Liver (tissue), 9 donors: ENCODE data around the gene BICDL2. TPM values are rescaled to one million over a fixed set of nuclear protein-coding genes. Genes with fewer than 3 reads are reported as not detected.

Experiments
- DNase-seq: peaks from one replicate; pipeline ENCODE4 v3.0.0-alpha.2; 2017; ENCODE audit warnings: low spot score
- H3K27ac ChIP-seq, 2 donors: one replicate each; pipeline ENCODE4 v1.7.0; 2013; ENCODE audit warnings: inconsistent platforms in 2 of 2, low read length in 2 of 2, control low read depth in 1 of 2, low read depth in 1 of 2, mild to moderate bottlenecking in 1 of 2
- H3K27me3 ChIP-seq, 4 donors: one replicate each; pipeline versions ENCODE4 v1.6.1 to v1.7.0; 2013; ENCODE audit warnings: low read length in 3 of 4, inconsistent platforms in 1 of 4, mild to moderate bottlenecking in 1 of 4, moderate library complexity in 1 of 4; ENCODE audit not compliant: control insufficient read depth in 4 of 4, insufficient read depth in 4 of 4
- H3K36me3 ChIP-seq, 4 donors: one replicate each; pipeline versions ENCODE4 v1.6.1 to v1.7.0; 2013; ENCODE audit warnings: low read length in 3 of 4, mild to moderate bottlenecking in 3 of 4, low read depth in 1 of 4, moderate library complexity in 1 of 4; ENCODE audit not compliant: control insufficient read depth in 4 of 4, insufficient read depth in 3 of 4
- H3K4me1 ChIP-seq, 4 donors: one replicate each; pipeline versions ENCODE4 v1.6.1 to v1.7.0; 2013; ENCODE audit warnings: low read length in 3 of 4, mild to moderate bottlenecking in 3 of 4, moderate library complexity in 1 of 4; ENCODE audit not compliant: control insufficient read depth in 4 of 4, insufficient read depth in 4 of 4
- H3K4me3 ChIP-seq, 3 donors: one replicate each; pipeline versions ENCODE4 v1.6.1 to v1.7.0; 2013; ENCODE audit warnings: low read length in 3 of 3, control low read depth in 1 of 3, low read depth in 1 of 3, mild to moderate bottlenecking in 1 of 3
- H3K9ac ChIP-seq, 2 donors: one replicate each; pipeline ENCODE4 v1.7.0; 2013; ENCODE audit warnings: low read length in 2 of 2, mild to moderate bottlenecking in 2 of 2, moderate library complexity in 2 of 2, control low read depth in 1 of 2, low read depth in 1 of 2
- H3K9me3 ChIP-seq, 4 donors: one replicate each; pipeline versions ENCODE4 v1.6.1 to v1.7.0; 2013; ENCODE audit warnings: low read length in 3 of 4; ENCODE audit not compliant: control insufficient read depth in 4 of 4
- ATF3 ChIP-seq: IDR thresholded peaks from 2 replicates; pipeline ENCODE4 v1.6.1; 2016; ENCODE audit warnings: antibody characterized with exemption
- EGR1 ChIP-seq, 2 donors: IDR thresholded peaks; 2 replicates each; pipeline ENCODE4 v1.6.1; 2016 to 2018; ENCODE audit warnings: antibody characterized with exemption in 2 of 2, low read depth in 2 of 2
- FOXA2 ChIP-seq: IDR thresholded peaks from 2 replicates; pipeline ENCODE4 v1.6.1; 2016; ENCODE audit warnings: antibody characterized with exemption
- GABPA ChIP-seq, 2 donors: IDR thresholded peaks in 1 of 2; conservative IDR thresholded peaks in 1 of 2; 2 replicates each; pipeline ENCODE4 v1.6.1; 2016; ENCODE audit warnings: antibody characterized with exemption in 2 of 2, mild to moderate bottlenecking in 1 of 2, moderate library complexity in 1 of 2
- HNF4A ChIP-seq, 2 donors: conservative IDR thresholded peaks; 2 replicates each; pipeline ENCODE4 v1.6.1; 2016; ENCODE audit warnings: antibody characterized with exemption in 2 of 2, mild to moderate bottlenecking in 2 of 2
- HNF4G ChIP-seq: IDR thresholded peaks from 2 replicates; pipeline ENCODE4 v1.6.1; 2016; ENCODE audit warnings: antibody characterized with exemption
- JUND ChIP-seq, 2 donors: IDR thresholded peaks; 2 replicates each; pipeline ENCODE4 v1.6.1; 2016; ENCODE audit warnings: antibody characterized with exemption in 2 of 2
- NR2F2 ChIP-seq: IDR thresholded peaks from 2 replicates; pipeline ENCODE4 v1.6.1; 2016; ENCODE audit warnings: antibody characterized with exemption
- RAD21 ChIP-seq, 2 donors: IDR thresholded peaks; 2 replicates each; pipeline ENCODE4 v1.6.1; 2016; ENCODE audit warnings: antibody characterized with exemption in 2 of 2, mild to moderate bottlenecking in 2 of 2
- REST ChIP-seq: IDR thresholded peaks from 2 replicates; pipeline ENCODE4 v1.6.1; 2016; ENCODE audit warnings: antibody characterized with exemption, mild to moderate bottlenecking
- RXRA ChIP-seq, 2 donors: IDR thresholded peaks; 2 replicates each; pipeline ENCODE4 v1.6.1; 2017 to 2018; ENCODE audit warnings: antibody characterized with exemption in 2 of 2, mild to moderate bottlenecking in 1 of 2
- SP1 ChIP-seq: IDR thresholded peaks from 2 replicates; pipeline ENCODE4 v1.6.1; 2018; ENCODE audit warnings: antibody characterized with exemption, mild to moderate bottlenecking
- TAF1 ChIP-seq: conservative IDR thresholded peaks from 2 replicates; pipeline ENCODE4 v1.6.1; 2016; ENCODE audit warnings: antibody characterized with exemption, mild to moderate bottlenecking
- YY1 ChIP-seq: IDR thresholded peaks from 2 replicates; pipeline ENCODE4 v1.6.1; 2016; ENCODE audit warnings: antibody characterized with exemption, mild to moderate bottlenecking
- WGBS: extraction: QIAGEN DNeasy Blood & Tissue Kit; methylation state at CpG from one replicate; pipeline ENCODE4 v1.1.7; 2013; 5-methylcytosine and 5-hydroxymethylcytosine counted together
- polyA plus RNA-seq, 2 donors: library from polyadenylated mRNA; stranded (reverse) in 1 of 2; unstranded in 1 of 2; fragments of 200-250 nt in 1 of 2; fragments of >200 nt in 1 of 2; fragmentation: Nextera tagmentation in 1 of 2; extraction: Ambion mirVana in 1 of 2; gene quantifications; one replicate each; pipeline versions ENCODE4 v1.2.1 to v1.2.3, GENCODE V29; 2013 to 2015
- total RNA-seq, 2 donors: library from RNA; depleted of rRNA; stranded (reverse); fragments of >200 nt; gene quantifications; one replicate each; pipeline ENCODE4 v1.2.3, GENCODE V29; 2014
- TF ChIP-seq, protein P1 (sequence below): IDR thresholded peaks from 2 replicates; pipeline ENCODE4 v1.6.1; 2016; ENCODE audit warnings: antibody characterized with exemption
- TF ChIP-seq, protein P2 (sequence below): fragments of 150-350 bp; IDR thresholded peaks from 2 replicates; pipeline ENCODE4 v1.5.1; 2017; ENCODE audit warnings: improper control_type of control experiment, low read depth, low read length; ENCODE audit not compliant: missing input control
- TF ChIP-seq, protein P3 (sequence below): IDR thresholded peaks from 2 replicates; pipeline ENCODE4 v1.6.1; 2016; ENCODE audit warnings: antibody characterized with exemption
- donor health status: healthy.
- donor health status: healthy.
- donor health status: healthy.
- donor health status: healthy.
- donor health status: healthy.

BICDL2 gene
- total and polyA plus RNA-seq, 4 donors = 0.15 to 0.59 (median 0.33) TPM; not detected in 1

GRCh38 chr16:3003582-3004270 is 33.0 kb downstream of the BICDL2 start (continued):
- no peak for TF ChIP-seq ATF3
- no peak for TF ChIP-seq EGR1 (IDR thresholded peaks at IDR 0.05; ENCODE audit: low read depth in 2 of 2)
- TF ChIP-seq, protein P1, sequence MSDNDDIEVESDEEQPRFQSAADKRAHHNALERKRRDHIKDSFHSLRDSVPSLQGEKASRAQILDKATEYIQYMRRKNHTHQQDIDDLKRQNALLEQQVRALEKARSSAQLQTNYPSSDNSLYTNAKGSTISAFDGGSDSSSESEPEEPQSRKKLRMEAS = peak; percentile 32
- TF ChIP-seq TAF1 = no peak
- no peak for TF ChIP-seq HNF4G
- peak; percentile 96 for TF ChIP-seq SP1
- TF ChIP-seq, protein P2, sequence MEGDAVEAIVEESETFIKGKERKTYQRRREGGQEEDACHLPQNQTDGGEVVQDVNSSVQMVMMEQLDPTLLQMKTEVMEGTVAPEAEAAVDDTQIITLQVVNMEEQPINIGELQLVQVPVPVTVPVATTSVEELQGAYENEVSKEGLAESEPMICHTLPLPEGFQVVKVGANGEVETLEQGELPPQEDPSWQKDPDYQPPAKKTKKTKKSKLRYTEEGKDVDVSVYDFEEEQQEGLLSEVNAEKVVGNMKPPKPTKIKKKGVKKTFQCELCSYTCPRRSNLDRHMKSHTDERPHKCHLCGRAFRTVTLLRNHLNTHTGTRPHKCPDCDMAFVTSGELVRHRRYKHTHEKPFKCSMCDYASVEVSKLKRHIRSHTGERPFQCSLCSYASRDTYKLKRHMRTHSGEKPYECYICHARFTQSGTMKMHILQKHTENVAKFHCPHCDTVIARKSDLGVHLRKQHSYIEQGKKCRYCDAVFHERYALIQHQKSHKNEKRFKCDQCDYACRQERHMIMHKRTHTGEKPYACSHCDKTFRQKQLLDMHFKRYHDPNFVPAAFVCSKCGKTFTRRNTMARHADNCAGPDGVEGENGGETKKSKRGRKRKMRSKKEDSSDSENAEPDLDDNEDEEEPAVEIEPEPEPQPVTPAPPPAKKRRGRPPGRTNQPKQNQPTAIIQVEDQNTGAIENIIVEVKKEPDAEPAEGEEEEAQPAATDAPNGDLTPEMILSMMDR = peak; percentile 50
- no peak for TF ChIP-seq NR2F2
- TF ChIP-seq JUND (IDR thresholded peaks at IDR 0.05) = no peak

DNA sequence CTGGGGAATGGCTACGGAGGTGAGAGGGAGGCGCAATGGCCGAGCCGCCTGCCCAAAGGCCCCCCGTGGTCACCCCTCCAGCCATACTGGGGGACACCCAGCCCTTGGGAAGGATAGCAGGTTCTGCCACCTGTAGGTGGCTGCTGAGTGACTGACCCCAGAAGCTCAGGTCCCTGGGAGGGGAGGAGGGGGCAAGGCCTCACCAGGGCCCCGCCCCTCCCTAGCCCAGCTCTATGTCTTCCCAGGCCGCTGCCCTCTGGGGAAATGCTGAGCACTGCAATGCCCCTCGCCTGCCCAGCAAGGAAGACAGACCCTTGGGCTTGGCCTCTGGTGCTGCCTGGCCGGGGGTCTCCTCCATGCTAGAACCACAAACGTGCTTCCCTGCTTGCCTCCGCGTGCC is 35.4 kb downstream of the BICDL2 start:
- H3K27ac ChIP-seq = no peak overlapping the region
- H3K9ac ChIP-seq = no peak overlapping the region
- H3K27me3 ChIP-seq = no peaks in the 10 kb centered on the region
- no peak for TF ChIP-seq JUND (IDR thresholded peaks at IDR 0.05)
- no peak for TF ChIP-seq RAD21 (IDR thresholded peaks at IDR 0.05)
- TF ChIP-seq ATF3 = no peak
- TF ChIP-seq, protein P2 = no peak
- no peak for TF ChIP-seq HNF4G
- no peak for TF ChIP-seq HNF4A (conservative IDR thresholded peaks at IDR 0.05)
- no peak for TF ChIP-seq RXRA (IDR thresholded peaks at IDR 0.05)
- no peak for TF ChIP-seq FOXA2
- TF ChIP-seq, protein P3, sequence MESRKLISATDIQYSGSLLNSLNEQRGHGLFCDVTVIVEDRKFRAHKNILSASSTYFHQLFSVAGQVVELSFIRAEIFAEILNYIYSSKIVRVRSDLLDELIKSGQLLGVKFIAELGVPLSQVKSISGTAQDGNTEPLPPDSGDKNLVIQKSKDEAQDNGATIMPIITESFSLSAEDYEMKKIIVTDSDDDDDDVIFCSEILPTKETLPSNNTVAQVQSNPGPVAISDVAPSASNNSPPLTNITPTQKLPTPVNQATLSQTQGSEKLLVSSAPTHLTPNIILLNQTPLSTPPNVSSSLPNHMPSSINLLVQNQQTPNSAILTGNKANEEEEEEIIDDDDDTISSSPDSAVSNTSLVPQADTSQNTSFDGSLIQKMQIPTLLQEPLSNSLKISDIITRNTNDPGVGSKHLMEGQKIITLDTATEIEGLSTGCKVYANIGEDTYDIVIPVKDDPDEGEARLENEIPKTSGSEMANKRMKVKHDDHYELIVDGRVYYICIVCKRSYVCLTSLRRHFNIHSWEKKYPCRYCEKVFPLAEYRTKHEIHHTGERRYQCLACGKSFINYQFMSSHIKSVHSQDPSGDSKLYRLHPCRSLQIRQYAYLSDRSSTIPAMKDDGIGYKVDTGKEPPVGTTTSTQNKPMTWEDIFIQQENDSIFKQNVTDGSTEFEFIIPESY = no peak
- TF ChIP-seq, protein P1 = no peak
- TF ChIP-seq REST = no peak
- TF ChIP-seq YY1 = no peak
- no peak for TF ChIP-seq EGR1 (IDR thresholded peaks at IDR 0.05; ENCODE audit: low read depth in 2 of 2)
- no peak for TF ChIP-seq GABPA (IDR thresholded peaks at IDR 0.05 in 1 of 2, conservative IDR thresholded peaks at IDR 0.05 in 1 of 2)
- no peak for TF ChIP-seq TAF1
- no peak for TF ChIP-seq SP1
- TF ChIP-seq NR2F2 = no peak
- 88% methylated on average over 12 of the region's 12 CpGs for WGBS
- H3K9me3 ChIP-seq = no peaks in the 10 kb centered on the region
- no peak overlapping the region for H3K4me3 ChIP-seq
- DNase-seq = no peak
- H3K36me3 ChIP-seq = no peaks in the 10 kb centered on the region
- H3K4me1 ChIP-seq = peaks cover 0 to 5% (median 5%) of the 10 kb centered on the region in 4 donors
